Parathyroid adenoma (tissue), 2 donors: ENCODE measurements around the gene COX19.

Experiments
- H2AFZ ChIP-seq: fragments of 300-600 bp; sonication (generic); one replicate; pipeline ENCODE4 v1.7.0; 2017; ENCODE audit warnings: antibody characterized with exemption, mild to moderate bottlenecking
- H3K27ac ChIP-seq: fragments of 300-600 bp; sonication (generic); one replicate; pipeline ENCODE4 v1.7.0; 2017
- H3K27me3 ChIP-seq: fragments of 300-600 bp; sonication (generic); one replicate; pipeline ENCODE4 v1.7.0; 2017; ENCODE audit warnings: low read length; ENCODE audit not compliant: control insufficient read depth, insufficient read depth
- H3K36me3 ChIP-seq: fragments of 300-600 bp; sonication (generic); one replicate; pipeline ENCODE4 v1.7.0; 2017; ENCODE audit warnings: low read length; ENCODE audit not compliant: control insufficient read depth, insufficient read depth
- H3K4me1 ChIP-seq: fragments of 300-600 bp; sonication (generic); one replicate; pipeline ENCODE4 v1.7.0; 2017; ENCODE audit warnings: control low read depth
- H3K4me2 ChIP-seq: fragments of 300-600 bp; sonication (generic); one replicate; pipeline ENCODE4 v1.7.0; 2017; ENCODE audit warnings: low read length
- H3K4me3 ChIP-seq: fragments of 300-600 bp; sonication (generic); one replicate; pipeline ENCODE4 v1.7.0; 2017; ENCODE audit warnings: low read depth, low read length
- H3K79me2 ChIP-seq: fragments of 300-600 bp; sonication (generic); one replicate; pipeline ENCODE4 v1.7.0; 2017; ENCODE audit warnings: control low read depth
- H3K9ac ChIP-seq: fragments of 300-600 bp; sonication (generic); one replicate; pipeline ENCODE4 v1.7.0; 2017; ENCODE audit warnings: mild to moderate bottlenecking
- H3K9me3 ChIP-seq: fragments of 300-600 bp; sonication (generic); one replicate; pipeline ENCODE4 v1.7.0; 2017; ENCODE audit warnings: low read length; ENCODE audit not compliant: control insufficient read depth
- CTCF ChIP-seq: fragments of 300-600 bp; sonication (generic); IDR thresholded peaks from one replicate; pipeline ENCODE4 v1.7.0; 2017; ENCODE audit warnings: antibody characterized with exemption, mild to moderate bottlenecking
- donor health status: primary hyperparathyroidism.

COX19 gene

GRCh38 chr7:978049-978346 is 2.6 kb upstream of the COX19 start:
- Histone ChIP-seq H3K79me2 (no peaks in the 10 kb centered on the region), H3K27ac (no peak overlapping the region), H3K9me3 (no peaks in the 10 kb centered on the region), H3K4me1 (peaks cover 9% of the 10 kb centered on the region), H3K4me3 (no peak overlapping the region), H3K4me2 (no peak overlapping the region), H3K9ac (no peak overlapping the region), H3K27me3 (no peaks in the 10 kb centered on the region), H2AFZ (no peak overlapping the region), H3K36me3 (no peaks in the 10 kb centered on the region)
- no peak for TF ChIP-seq CTCF

- no peaks in the 10 kb centered on the region for H3K36me3 ChIP-seq
- no peaks in the 10 kb centered on the region for H3K79me2 ChIP-seq
- no peak for TF ChIP-seq CTCF
- H3K9ac ChIP-seq: no peak overlapping the region
- no peak overlapping the region for H3K4me3 ChIP-seq
- no peak overlapping the region for H3K4me2 ChIP-seq
- no peak overlapping the region for H3K27ac ChIP-seq
- peaks cover 13% of the 10 kb centered on the region for H3K4me1 ChIP-seq
- H3K27me3 ChIP-seq: no peaks in the 10 kb centered on the region
- no peaks in the 10 kb centered on the region for H3K9me3 ChIP-seq
- no peak overlapping the region for H2AFZ ChIP-seq
Observed at GRCh38 chr7:977326-978048, 2.1 kb upstream of the COX19 start.

GRCh38 chr7:976901-977325 is 1.6 kb upstream of the COX19 start:
- no peak for TF ChIP-seq CTCF
- Histone ChIP-seq H3K27me3 (no peaks in the 10 kb centered on the region), H3K9ac (no peak overlapping the region), H3K36me3 (no peaks in the 10 kb centered on the region), H3K79me2 (no peaks in the 10 kb centered on the region), H3K4me1 (peaks cover 19% of the 10 kb centered on the region), H3K27ac (no peak overlapping the region), H3K9me3 (no peaks in the 10 kb centered on the region), H3K4me2 (no peak overlapping the region), H2AFZ (no peak overlapping the region), H3K4me3 (no peak overlapping the region)

- no peak for TF ChIP-seq CTCF
- H3K4me3 ChIP-seq: peak overlapping the region; percentile 33
- H3K27ac ChIP-seq: no peak overlapping the region
- peak overlapping the region; percentile 54 for H3K4me2 ChIP-seq
- peaks cover 29% of the 10 kb centered on the region for H3K4me1 ChIP-seq
- H3K36me3 ChIP-seq: no peaks in the 10 kb centered on the region
- H3K79me2 ChIP-seq: no peaks in the 10 kb centered on the region
- no peaks in the 10 kb centered on the region for H3K27me3 ChIP-seq
- no peak overlapping the region for H3K9ac ChIP-seq
- no peaks in the 10 kb centered on the region for H3K9me3 ChIP-seq
- H2AFZ ChIP-seq: peak overlapping the region; percentile 67
Observed at GRCh38 chr7:975702-976473, 539 bp upstream of the COX19 start.
